ENCODE measurements around the gene HACD1.

The HACD1 gene

DNA sequence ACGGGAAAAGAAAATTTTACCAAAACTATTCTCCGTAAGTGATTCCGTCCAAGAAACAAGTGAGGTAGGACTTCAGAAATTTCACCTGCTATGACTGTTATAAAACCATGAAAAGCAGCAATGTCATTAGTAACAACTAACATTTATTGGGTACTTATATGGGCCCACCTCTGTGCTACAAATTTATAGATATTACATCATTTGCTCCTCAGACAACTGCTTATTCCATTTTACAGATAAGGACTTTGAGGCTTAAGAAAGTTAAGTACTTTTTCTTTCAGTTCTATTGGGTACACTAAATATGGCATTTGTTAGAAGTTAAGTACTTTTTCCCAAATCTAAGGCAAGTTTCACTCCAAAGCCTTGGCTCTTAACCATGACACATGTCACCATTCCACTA, 36.3 kb downstream of the HACD1 start:
- Histone ChIP-seq H3K27ac (ENCODE audit: low read depth, low read length) (no peak overlapping the region), H3K4me1 (ENCODE audit: insufficient read depth, low read length) (no peaks in the 10 kb centered on the region), H3K9me3 (ENCODE audit: insufficient read depth, low read depth, low read length) (no peaks in the 10 kb centered on the region), H3K27me3 (ENCODE audit: insufficient read depth, low read length) (no peaks in the 10 kb centered on the region), H3K36me3 (ENCODE audit: insufficient read depth, low read length) (no peaks in the 10 kb centered on the region), H3K4me3 (ENCODE audit: low read length) (no peak overlapping the region), H3K9ac (ENCODE audit: low read depth, low read length) (no peak overlapping the region)
- whole genome bisulfite sequencing: 94% methylated on average over 3 of the region's 3 CpGs

DNA sequence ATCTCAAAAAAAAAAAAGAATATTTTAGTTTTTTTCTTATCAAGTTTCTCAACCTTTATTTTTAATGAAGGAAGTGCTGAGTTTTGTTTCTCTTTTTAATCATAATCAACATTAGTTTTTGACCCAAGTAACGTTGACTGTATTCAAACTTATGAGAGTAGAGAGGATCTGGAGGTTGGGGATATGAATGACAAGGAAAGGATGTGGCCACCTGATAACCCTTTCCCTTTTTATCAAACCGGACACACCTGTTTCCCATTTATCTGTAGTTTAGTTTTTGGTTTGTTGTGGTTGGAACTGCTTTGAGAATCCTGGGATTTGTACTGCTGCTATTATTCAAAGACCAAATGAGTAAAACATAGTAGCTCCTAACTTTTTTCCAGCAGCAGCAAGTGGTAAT, 38.6 kb downstream of the HACD1 start:
- Histone ChIP-seq H3K4me3 (ENCODE audit: low read length) (no peak overlapping the region), H3K36me3 (ENCODE audit: insufficient read depth, low read length) (no peaks in the 10 kb centered on the region), H3K4me1 (ENCODE audit: insufficient read depth, low read length) (no peaks in the 10 kb centered on the region), H3K9me3 (ENCODE audit: insufficient read depth, low read depth, low read length) (no peaks in the 10 kb centered on the region), H3K27me3 (ENCODE audit: insufficient read depth, low read length) (no peaks in the 10 kb centered on the region), H3K27ac (ENCODE audit: low read depth, low read length) (no peak overlapping the region), H3K9ac (ENCODE audit: low read depth, low read length) (no peak overlapping the region)
- WGBS: 86% methylated on average over 1 of the region's 2 CpGs

DNA sequence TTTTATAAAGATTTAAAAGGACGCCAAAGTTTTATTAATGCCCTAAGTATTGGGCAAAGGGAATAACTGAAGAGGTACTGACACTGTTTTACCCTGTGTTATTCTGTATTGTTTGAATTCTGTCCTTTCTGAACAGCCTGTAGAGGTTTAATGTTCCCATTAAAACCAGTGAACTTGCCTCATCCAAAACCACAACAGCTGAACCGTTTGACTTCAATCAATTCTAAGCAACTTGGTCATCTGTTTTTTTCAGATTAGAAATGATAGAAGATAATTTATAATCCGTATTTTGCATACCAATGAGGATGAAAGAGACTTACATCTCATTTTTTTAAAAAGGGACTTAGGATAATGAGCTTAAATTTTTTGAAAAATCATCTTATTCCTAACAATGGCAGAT, 40.4 kb downstream of the HACD1 start:
- Histone ChIP-seq H3K27me3 (ENCODE audit: insufficient read depth, low read length) (no peaks in the 10 kb centered on the region), H3K9me3 (ENCODE audit: insufficient read depth, low read depth, low read length) (no peaks in the 10 kb centered on the region), H3K4me3 (ENCODE audit: low read length) (no peak overlapping the region), H3K4me1 (ENCODE audit: insufficient read depth, low read length) (no peaks in the 10 kb centered on the region), H3K9ac (ENCODE audit: low read depth, low read length) (no peak overlapping the region), H3K36me3 (ENCODE audit: insufficient read depth, low read length) (no peaks in the 10 kb centered on the region), H3K27ac (ENCODE audit: low read depth, low read length) (no peak overlapping the region)
- WGBS: 97% methylated on average over 2 of the region's 3 CpGs

GRCh38 chr10:17564911-17565310, 52.3 kb downstream of the HACD1 start:
- WGBS: 94% methylated on average over 3 of the region's 3 CpGs
- Histone ChIP-seq H3K9ac (ENCODE audit: low read depth, low read length) (no peak overlapping the region), H3K4me1 (ENCODE audit: insufficient read depth, low read length) (peaks cover 8% of the 10 kb centered on the region), H3K4me3 (ENCODE audit: low read length) (no peak overlapping the region), H3K9me3 (ENCODE audit: insufficient read depth, low read depth, low read length) (no peaks in the 10 kb centered on the region), H3K36me3 (ENCODE audit: insufficient read depth, low read length) (no peaks in the 10 kb centered on the region), H3K27ac (ENCODE audit: low read depth, low read length) (no peak overlapping the region), H3K27me3 (ENCODE audit: insufficient read depth, low read length) (no peaks in the 10 kb centered on the region)

GRCh38 chr10:17563452-17563851, 53.7 kb downstream of the HACD1 start:
- no peaks in the 10 kb centered on the region for H3K36me3 ChIP-seq (ENCODE audit: insufficient read depth, low read length)
- H3K4me1 ChIP-seq (ENCODE audit: insufficient read depth, low read length): peaks cover 8% of the 10 kb centered on the region
- H3K27ac ChIP-seq (ENCODE audit: low read depth, low read length): no peak overlapping the region
- H3K9me3 ChIP-seq (ENCODE audit: insufficient read depth, low read depth, low read length): no peaks in the 10 kb centered on the region
- H3K9ac ChIP-seq (ENCODE audit: low read depth, low read length): no peak overlapping the region
- H3K4me3 ChIP-seq (ENCODE audit: low read length): no peak overlapping the region
- WGBS: 91% methylated on average over 4 of the region's 4 CpGs
- no peaks in the 10 kb centered on the region for H3K27me3 ChIP-seq (ENCODE audit: insufficient read depth, low read length)

- WGBS: 65% methylated on average over 8 of the region's 8 CpGs
- no peaks in the 10 kb centered on the region for H3K36me3 ChIP-seq (ENCODE audit: insufficient read depth, low read length)
- H3K4me1 ChIP-seq (ENCODE audit: insufficient read depth, low read length): peaks cover 8% of the 10 kb centered on the region
- H3K27me3 ChIP-seq (ENCODE audit: insufficient read depth, low read length): no peaks in the 10 kb centered on the region
- H3K27ac ChIP-seq (ENCODE audit: low read depth, low read length): no peak overlapping the region
- H3K9ac ChIP-seq (ENCODE audit: low read depth, low read length): no peak overlapping the region
- no peaks in the 10 kb centered on the region for H3K9me3 ChIP-seq (ENCODE audit: insufficient read depth, low read depth, low read length)
- no peak overlapping the region for H3K4me3 ChIP-seq (ENCODE audit: low read length)
These were observed 54.6 kb downstream of the HACD1 start for GRCh38 chr10:17562614-17563013.

- whole genome bisulfite sequencing: 94% methylated on average over 2 of the region's 2 CpGs
- Histone ChIP-seq H3K4me1 (ENCODE audit: insufficient read depth, low read length) (peaks cover 8% of the 10 kb centered on the region), H3K4me3 (ENCODE audit: low read length) (no peak overlapping the region), H3K27ac (ENCODE audit: low read depth, low read length) (no peak overlapping the region), H3K9ac (ENCODE audit: low read depth, low read length) (no peak overlapping the region), H3K9me3 (ENCODE audit: insufficient read depth, low read depth, low read length) (no peaks in the 10 kb centered on the region), H3K27me3 (ENCODE audit: insufficient read depth, low read length) (no peaks in the 10 kb centered on the region), H3K36me3 (ENCODE audit: insufficient read depth, low read length) (no peaks in the 10 kb centered on the region)
These were observed 56.1 kb downstream of the HACD1 start for GRCh38 chr10:17561111-17561510.

- Histone ChIP-seq H3K36me3 (ENCODE audit: insufficient read depth, low read length) (no peaks in the 10 kb centered on the region), H3K4me1 (ENCODE audit: insufficient read depth, low read length) (peaks cover 4% of the 10 kb centered on the region), H3K9me3 (ENCODE audit: insufficient read depth, low read depth, low read length) (no peaks in the 10 kb centered on the region), H3K27ac (ENCODE audit: low read depth, low read length) (no peak overlapping the region), H3K4me3 (ENCODE audit: low read length) (no peak overlapping the region), H3K9ac (ENCODE audit: low read depth, low read length) (no peak overlapping the region), H3K27me3 (ENCODE audit: insufficient read depth, low read length) (no peaks in the 10 kb centered on the region)
- 96% methylated on average over 3 of the region's 3 CpGs for WGBS
These were observed 59.7 kb downstream of the HACD1 start for GRCh38 chr10:17557459-17557858.

- H3K9me3 ChIP-seq (ENCODE audit: insufficient read depth, low read depth, low read length): peaks cover 2% of the 10 kb centered on the region; the same call in 1 of the 2 replicates
- no peak overlapping the region for H3K4me3 ChIP-seq (ENCODE audit: low read length)
- 88% methylated on average over 3 of the region's 3 CpGs for WGBS
- no peak overlapping the region for H3K9ac ChIP-seq (ENCODE audit: low read depth, low read length)
- H3K36me3 ChIP-seq (ENCODE audit: insufficient read depth, low read length): no peaks in the 10 kb centered on the region
- H3K27me3 ChIP-seq (ENCODE audit: insufficient read depth, low read length): no peaks in the 10 kb centered on the region
- no peak overlapping the region for H3K27ac ChIP-seq (ENCODE audit: low read depth, low read length)
- no peaks in the 10 kb centered on the region for H3K4me1 ChIP-seq (ENCODE audit: insufficient read depth, low read length)
These were observed 68.4 kb downstream of the HACD1 start for GRCh38 chr10:17548770-17549169.

DNA sequence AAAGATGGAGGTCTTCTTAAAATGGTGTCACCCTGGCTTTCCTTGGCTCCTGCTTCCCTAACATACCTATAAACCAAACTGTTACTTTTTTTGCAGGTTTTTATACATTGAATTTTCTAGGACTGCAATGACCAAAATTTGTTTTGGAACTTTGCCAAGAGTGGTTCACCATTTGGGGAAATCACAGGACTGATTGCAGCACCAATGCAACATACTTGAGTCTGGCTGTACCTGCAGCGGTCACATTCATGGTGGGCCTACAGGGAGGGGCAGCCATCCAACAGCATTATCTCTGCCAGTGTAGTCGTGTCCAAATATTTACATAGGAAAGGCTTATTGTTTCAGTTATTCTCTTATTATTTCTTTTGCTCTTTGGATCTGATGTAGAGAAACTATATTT, 69.0 kb downstream of the HACD1 start:
- Histone ChIP-seq H3K27me3 (ENCODE audit: insufficient read depth, low read length) (no peaks in the 10 kb centered on the region), H3K9me3 (ENCODE audit: insufficient read depth, low read depth, low read length) (peaks cover 5% of the 10 kb centered on the region), H3K27ac (ENCODE audit: low read depth, low read length) (no peak overlapping the region), H3K9ac (ENCODE audit: low read depth, low read length) (no peak overlapping the region), H3K4me1 (ENCODE audit: insufficient read depth, low read length) (no peaks in the 10 kb centered on the region), H3K4me3 (ENCODE audit: low read length) (no peak overlapping the region), H3K36me3 (ENCODE audit: insufficient read depth, low read length) (no peaks in the 10 kb centered on the region)
- WGBS: 78% methylated on average over 2 of the region's 2 CpGs

GRCh38 chr10:17547060-17547459, 70.1 kb downstream of the HACD1 start:
- Histone ChIP-seq H3K4me1 (ENCODE audit: insufficient read depth, low read length) (no peaks in the 10 kb centered on the region), H3K36me3 (ENCODE audit: insufficient read depth, low read length) (no peaks in the 10 kb centered on the region), H3K27ac (ENCODE audit: low read depth, low read length) (no peak overlapping the region), H3K4me3 (ENCODE audit: low read length) (no peak overlapping the region), H3K9ac (ENCODE audit: low read depth, low read length) (no peak overlapping the region), H3K27me3 (ENCODE audit: insufficient read depth, low read length) (no peaks in the 10 kb centered on the region), H3K9me3 (ENCODE audit: insufficient read depth, low read depth, low read length) (peaks cover 5% of the 10 kb centered on the region)
- WGBS: 84% methylated on average over 2 of the region's 2 CpGs

DNA sequence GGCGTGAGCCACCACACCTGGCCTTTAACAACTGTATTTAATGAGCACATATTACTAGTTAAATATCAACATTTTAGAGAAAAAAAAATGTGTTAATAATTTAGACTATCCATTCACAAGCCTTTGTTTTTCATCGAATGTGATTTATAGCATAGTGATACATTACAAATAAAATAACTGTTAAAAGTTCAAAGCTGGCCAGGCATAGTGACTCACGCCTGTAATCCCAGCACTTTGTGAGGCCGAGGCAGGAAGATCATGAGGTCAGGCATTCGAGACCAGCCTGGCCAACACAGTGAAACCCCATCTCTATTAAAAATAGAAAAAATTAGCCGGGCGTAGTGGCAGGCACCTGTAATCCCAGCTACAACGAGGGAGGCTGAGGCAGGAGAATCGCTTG, 72.7 kb downstream of the HACD1 start:
- no peak overlapping the region for H3K9ac ChIP-seq (ENCODE audit: low read depth, low read length)

More for the DNA sequence above, 72.7 kb downstream of the HACD1 start:
- Histone ChIP-seq H3K36me3 (ENCODE audit: insufficient read depth, low read length) (no peaks in the 10 kb centered on the region), H3K4me1 (ENCODE audit: insufficient read depth, low read length) (no peaks in the 10 kb centered on the region), H3K27me3 (ENCODE audit: insufficient read depth, low read length) (no peaks in the 10 kb centered on the region), H3K9me3 (ENCODE audit: insufficient read depth, low read depth, low read length) (peaks cover 5% of the 10 kb centered on the region), H3K27ac (ENCODE audit: low read depth, low read length) (no peak overlapping the region), H3K4me3 (ENCODE audit: low read length) (no peak overlapping the region)
- WGBS: 93% methylated on average over 8 of the region's 9 CpGs

Measured in HUES64 (cell line).